GM18519 (cell line): ENCODE data around the gene DBX1.
"Not testable (repeated sequence)": the region's sequence is repeated elsewhere in the genome, so short reads cannot be mapped to it uniquely, and the experiment has no call there.

Experiments
- ATAC-seq: cut with Tn5 transposase; IDR thresholded peaks from one replicate; pipeline ENCODE4 v1.9.1; 2021; ENCODE audit warnings: mild to moderate bottlenecking, moderate library complexity; ENCODE audit not compliant: unreplicated experiment, low FRiP score

The DBX1 gene

GRCh38 chr11:20160425-20161229 lies at the start of gene DBX1:
Gene DBX1, minus strand, starts transcription at chr11:20160475. Its CDS starts 151 bp downstream, at chr11:20160324.
- ATAC-seq: no peak

DNA sequence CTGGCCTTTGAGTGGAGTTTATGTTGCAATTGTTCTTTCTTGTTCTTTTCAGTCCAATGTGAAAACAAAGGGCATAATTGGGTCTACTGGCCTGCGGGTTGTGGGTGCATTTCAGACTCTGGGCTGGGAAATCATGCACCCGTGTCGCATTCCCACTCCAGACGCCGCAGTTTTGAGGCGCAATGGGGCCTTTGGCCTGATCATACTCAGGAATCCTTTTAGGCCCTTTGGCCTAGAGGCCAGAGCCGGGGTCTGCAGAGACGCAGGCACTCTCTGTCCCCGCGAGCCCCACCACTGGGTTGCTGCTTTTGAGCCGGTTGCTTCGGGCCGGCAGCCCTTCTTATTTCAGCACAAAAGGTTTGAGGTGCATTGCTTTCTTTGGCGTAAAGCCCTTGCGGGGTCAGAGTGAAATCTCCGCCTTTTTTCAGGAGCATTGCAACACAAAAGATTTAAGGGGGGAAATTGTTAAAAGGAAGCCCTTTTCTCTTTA lies 48.4 kb upstream of the DBX1 start:
- ATAC-seq: no peak

DNA sequence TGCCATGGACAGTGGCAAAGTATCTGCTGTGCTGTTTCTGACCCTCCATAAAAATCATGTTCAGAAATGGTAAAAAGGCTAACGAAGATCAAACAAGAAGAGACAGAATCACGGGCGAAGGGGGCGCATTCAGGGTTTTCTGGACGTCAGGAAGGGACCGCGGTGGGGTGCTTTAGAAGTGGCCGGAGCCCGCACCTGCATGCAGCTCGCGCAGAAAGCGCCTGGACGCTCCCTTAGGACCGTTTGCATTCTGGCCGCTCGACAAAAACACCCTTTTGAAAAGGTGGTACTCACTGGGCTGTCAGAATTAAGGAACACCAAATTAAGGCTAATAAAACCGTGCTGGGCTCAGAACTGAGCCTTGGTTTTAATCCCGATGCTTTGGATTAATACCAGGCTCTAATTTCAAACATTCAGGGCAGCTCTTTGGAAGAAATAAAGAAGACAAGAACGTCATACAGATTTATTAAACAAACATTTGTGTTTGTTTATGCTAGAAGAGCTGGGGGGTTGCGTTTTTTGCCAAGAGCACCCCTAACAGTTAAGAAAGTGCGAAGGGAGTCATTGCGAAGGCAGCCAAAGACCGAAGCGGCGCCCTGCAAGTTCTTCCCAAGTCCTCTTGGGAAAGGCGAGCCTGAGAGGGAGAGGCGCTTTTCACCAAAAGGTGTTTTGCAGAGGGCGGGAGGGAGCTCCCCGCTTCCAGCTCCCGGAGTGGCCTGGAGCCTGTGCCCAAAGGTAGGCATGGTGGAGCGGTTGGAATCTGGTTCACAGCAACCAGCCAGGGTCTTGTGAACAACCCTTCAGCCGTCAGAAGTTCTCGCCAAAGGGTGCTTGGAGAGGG lies 47.7 kb upstream of the DBX1 start:
- ATAC-seq: no peak

- no peak for ATAC-seq
These were observed 45.5 kb upstream of the DBX1 start for GRCh38 chr11:20205807-20206206.

DNA sequence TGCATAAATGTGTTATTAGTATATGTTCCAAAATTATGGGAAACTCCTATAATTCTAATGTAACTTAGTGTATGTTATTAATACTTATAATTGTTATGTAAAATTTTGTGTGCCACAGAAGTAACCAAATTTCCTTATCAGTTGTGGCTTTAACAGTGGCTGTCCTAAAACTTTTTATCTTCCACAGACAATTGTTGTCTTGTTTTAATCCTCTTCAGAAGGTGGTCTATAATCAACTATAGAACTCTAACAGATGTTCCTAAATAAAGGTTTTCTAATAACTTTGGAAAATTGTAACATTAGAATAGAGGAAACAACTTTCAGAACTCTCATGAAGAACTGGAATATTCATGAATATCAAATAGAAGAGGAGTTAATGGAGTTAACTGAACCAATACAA lies 44.4 kb upstream of the DBX1 start:
- ATAC-seq: no peak

- ATAC-seq: no peak
These were observed 43.6 kb upstream of the DBX1 start for GRCh38 chr11:20203831-20204230.

- no peak for ATAC-seq
These were observed 41.0 kb upstream of the DBX1 start for GRCh38 chr11:20201231-20201630.

DNA sequence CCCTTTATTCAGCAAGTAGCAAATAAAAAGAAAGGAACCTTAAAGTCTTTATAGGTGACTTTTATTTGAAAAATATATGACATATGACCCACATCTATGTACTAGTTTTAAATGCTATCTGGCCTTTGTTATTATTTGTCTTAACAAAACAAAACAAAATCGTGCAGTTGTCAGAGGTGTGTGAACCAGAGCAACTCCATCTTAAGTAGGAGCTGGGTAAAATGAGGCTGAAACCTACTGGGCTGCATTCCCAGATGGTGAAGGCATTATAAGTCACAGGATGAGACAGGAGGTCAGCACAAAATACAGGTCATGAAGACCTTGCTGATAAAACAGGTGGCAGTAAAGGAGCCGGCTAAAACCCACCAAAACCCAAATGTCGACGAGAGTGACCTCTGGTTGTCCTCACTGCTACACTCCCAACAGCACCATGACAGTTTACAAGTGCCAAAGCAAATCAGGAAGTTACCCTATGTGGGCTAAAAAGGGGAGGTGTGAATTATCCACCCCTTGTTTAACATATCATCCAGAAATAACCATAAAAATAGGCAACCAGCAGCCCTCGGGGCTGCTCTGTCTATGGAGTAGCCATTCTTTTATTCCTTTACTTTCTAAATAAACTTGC lies 40.2 kb upstream of the DBX1 start:
- ATAC-seq: not testable (repeated sequence)

DNA sequence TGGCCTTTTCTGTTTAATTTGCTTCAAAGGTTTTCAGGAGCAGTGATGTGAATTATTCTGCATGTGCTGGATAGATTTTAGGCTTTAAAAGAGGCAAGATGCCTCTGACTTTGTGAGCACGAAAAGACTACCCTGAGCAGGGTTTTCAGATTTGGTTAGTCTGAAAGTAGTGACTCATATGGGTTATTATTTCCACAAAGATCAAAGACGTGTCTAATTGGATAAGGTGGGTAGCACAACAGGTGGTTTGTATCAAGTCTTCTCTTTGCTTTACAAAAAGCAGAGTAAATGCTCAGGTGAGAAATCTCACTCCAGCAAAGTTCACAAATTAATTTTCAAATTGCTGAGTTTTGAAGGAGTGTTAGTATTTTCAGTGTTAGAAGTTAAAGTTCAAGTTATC lies 37.6 kb upstream of the DBX1 start:
- ATAC-seq: peak; percentile 75

GRCh38 chr11:20194470-20194869 lies 34.2 kb upstream of the DBX1 start:
- no peak for ATAC-seq

DNA sequence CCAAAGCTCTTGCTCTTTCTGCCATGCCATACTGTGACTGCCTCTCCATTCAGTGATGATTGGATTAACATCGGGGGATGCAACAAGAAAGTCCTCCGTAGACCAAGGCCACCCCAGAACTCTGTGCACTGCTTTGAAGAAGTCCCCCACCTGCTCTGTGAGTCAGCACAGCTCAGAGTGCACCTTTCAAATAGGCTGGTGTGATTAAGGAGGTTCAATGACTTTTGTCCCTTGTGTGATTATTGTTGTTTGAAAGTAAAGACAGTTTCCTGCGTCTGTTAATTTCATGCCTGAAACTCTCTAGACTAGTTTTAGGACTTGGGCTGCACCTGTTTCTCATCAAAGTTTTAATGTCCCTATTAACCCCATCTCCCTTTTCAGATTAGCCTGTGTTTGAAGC lies 33.0 kb upstream of the DBX1 start:
- no peak for ATAC-seq

- ATAC-seq: no peak
These were observed 32.4 kb upstream of the DBX1 start for GRCh38 chr11:20192641-20193040.

GRCh38 chr11:20192151-20192550 lies 31.9 kb upstream of the DBX1 start:
- ATAC-seq: no peak

DNA sequence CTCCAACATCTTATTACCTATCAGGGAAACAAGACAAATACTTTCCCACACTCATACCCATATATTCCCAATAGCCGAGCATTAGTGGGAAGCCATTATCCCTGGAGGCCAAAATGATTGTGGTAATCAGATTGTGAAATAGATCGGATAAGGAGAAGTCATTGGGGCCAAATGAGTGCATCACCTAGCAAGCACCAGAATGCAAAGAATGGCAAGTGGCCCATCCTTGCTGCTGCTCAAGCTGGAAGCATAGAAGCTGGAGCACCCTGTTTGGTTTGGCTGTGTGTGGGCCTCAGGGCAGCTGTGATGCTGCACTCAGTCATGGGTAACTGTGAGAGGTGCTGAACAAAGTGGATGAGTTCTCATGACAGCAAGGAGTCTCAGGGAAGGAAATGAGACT lies 18.7 kb upstream of the DBX1 start:
- no peak for ATAC-seq

GRCh38 chr11:20177136-20177535 lies 16.9 kb upstream of the DBX1 start:
- ATAC-seq: no peak

- no peak for ATAC-seq
These were observed 12.6 kb upstream of the DBX1 start for GRCh38 chr11:20172721-20173447.

GRCh38 chr11:20163783-20164481 lies 3.7 kb upstream of the DBX1 start:
- ATAC-seq: no peak

DNA sequence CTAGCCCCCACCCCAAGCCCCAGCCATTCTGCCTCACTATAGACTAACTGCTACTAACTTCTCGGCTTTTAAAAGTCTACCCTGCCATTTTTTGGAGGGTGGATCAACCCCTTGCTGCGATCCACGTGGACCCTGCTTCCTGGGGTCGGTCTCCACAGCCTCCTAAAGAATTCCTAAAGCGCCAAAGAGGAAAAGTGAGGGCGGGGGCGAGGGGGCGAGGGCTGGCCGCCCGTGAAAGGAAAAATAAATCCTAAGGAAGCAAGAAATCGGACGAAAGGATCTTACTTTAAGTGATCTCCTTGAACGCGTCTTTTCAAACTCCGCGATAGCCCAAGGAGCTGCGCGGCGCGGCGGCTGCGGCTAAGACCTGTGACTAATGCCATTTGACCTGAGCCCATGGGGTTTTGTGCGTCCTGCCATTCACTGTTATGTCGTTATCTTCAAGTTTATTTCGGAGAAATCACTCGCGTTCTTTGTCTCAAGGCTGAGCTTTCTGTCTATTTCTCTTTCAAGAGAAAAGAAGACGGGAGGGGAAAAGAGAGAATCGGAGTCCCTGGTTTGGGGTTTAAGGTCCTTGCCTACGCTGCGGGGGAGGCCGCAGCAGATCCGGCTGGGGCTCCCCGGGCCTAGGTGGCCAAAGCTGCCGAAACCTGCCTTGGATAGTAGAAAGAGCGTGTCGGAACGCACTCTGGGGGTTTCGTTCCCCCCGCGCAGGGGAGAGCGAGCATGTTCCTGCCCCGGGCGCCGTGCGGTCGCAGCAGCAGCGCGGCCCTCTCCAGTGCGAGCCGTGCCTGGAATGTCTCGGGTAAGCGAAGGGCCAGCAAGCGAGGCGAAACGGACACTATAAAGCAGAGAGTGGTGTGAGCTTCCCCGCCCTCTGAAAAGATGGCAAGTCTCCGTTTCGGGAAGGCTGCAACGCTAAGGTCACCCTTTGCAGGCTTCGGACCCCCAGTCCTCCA lies 2.8 kb upstream of the DBX1 start:
- no peak for ATAC-seq
